ENCODE data around the gene GSKIP. TPM values are rescaled to one million over a fixed set of nuclear protein-coding genes. Genes with fewer than 3 reads are reported as not detected.

The GSKIP gene
- total RNA-seq, 1 experiment from 2014 or later, result 43.0 TPM

DNA sequence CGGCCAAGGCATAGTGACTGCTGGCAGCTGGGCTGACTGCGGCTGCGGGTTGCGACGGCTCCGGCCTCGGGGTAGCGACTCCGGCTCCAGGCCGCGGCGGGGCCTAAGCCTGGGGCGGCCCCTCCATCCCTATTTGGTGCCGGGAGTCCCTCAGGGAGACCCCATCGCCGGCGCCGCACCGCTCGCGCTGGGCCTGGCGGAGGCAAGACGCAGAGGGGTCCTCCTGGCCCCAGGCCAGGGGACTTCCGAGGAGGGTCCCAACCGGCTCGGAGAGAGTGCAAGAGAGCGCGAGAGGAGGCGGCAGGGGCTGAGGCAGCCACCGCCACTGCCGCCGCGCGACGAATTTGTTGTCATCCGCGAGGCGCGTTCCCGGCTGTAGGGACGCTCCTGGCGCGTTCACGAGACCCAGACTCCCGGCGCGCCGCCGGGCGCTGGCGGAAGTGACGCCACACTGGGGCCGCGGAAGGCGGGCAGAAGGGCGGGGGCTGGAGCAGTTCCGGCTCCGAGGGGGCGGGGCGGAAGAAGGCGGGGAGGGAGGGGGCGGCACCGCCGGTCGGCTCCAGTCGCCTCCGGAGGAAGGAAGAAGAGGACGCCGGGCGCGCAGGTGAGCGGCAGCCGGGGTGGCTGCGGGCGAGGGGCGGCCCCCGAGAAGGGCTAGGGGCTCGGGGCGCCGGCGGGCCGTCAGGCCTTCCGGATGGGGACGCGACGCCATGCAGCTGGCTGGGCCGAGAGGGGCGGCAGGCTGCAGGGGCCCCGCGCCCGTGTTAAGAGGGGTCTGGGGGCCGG, at the start of gene GSKIP, which contains the start of gene ATG2B (continued):
- TF ChIP-seq, protein P1, sequence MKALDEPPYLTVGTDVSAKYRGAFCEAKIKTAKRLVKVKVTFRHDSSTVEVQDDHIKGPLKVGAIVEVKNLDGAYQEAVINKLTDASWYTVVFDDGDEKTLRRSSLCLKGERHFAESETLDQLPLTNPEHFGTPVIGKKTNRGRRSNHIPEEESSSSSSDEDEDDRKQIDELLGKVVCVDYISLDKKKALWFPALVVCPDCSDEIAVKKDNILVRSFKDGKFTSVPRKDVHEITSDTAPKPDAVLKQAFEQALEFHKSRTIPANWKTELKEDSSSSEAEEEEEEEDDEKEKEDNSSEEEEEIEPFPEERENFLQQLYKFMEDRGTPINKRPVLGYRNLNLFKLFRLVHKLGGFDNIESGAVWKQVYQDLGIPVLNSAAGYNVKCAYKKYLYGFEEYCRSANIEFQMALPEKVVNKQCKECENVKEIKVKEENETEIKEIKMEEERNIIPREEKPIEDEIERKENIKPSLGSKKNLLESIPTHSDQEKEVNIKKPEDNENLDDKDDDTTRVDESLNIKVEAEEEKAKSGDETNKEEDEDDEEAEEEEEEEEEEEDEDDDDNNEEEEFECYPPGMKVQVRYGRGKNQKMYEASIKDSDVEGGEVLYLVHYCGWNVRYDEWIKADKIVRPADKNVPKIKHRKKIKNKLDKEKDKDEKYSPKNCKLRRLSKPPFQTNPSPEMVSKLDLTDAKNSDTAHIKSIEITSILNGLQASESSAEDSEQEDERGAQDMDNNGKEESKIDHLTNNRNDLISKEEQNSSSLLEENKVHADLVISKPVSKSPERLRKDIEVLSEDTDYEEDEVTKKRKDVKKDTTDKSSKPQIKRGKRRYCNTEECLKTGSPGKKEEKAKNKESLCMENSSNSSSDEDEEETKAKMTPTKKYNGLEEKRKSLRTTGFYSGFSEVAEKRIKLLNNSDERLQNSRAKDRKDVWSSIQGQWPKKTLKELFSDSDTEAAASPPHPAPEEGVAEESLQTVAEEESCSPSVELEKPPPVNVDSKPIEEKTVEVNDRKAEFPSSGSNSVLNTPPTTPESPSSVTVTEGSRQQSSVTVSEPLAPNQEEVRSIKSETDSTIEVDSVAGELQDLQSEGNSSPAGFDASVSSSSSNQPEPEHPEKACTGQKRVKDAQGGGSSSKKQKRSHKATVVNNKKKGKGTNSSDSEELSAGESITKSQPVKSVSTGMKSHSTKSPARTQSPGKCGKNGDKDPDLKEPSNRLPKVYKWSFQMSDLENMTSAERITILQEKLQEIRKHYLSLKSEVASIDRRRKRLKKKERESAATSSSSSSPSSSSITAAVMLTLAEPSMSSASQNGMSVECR (CRISPR knock-in tag; IDR thresholded peaks at IDR 0.05; ENCODE audit: borderline replicate concordance), result peak; percentile 1
- TF ChIP-seq, protein P2, sequence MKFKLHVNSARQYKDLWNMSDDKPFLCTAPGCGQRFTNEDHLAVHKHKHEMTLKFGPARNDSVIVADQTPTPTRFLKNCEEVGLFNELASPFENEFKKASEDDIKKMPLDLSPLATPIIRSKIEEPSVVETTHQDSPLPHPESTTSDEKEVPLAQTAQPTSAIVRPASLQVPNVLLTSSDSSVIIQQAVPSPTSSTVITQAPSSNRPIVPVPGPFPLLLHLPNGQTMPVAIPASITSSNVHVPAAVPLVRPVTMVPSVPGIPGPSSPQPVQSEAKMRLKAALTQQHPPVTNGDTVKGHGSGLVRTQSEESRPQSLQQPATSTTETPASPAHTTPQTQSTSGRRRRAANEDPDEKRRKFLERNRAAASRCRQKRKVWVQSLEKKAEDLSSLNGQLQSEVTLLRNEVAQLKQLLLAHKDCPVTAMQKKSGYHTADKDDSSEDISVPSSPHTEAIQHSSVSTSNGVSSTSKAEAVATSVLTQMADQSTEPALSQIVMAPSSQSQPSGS (CRISPR knock-in tag; IDR thresholded peaks at IDR 0.05; ENCODE audit: borderline replicate concordance, low read depth), result no peak
- TF ChIP-seq FOXP1 (CRISPR knock-in tag; IDR thresholded peaks at IDR 0.05; ENCODE audit: borderline replicate concordance), result 0 out of 2 replicates have a peak, but pooled peaks have one; percentile 38
- no peak for TF ChIP-seq NFE2L1 (CRISPR knock-in tag; IDR thresholded peaks at IDR 0.05)
- TF ChIP-seq, protein P3, sequence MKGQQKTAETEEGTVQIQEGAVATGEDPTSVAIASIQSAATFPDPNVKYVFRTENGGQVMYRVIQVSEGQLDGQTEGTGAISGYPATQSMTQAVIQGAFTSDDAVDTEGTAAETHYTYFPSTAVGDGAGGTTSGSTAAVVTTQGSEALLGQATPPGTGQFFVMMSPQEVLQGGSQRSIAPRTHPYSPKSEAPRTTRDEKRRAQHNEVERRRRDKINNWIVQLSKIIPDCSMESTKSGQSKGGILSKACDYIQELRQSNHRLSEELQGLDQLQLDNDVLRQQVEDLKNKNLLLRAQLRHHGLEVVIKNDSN (CRISPR knock-in tag; IDR thresholded peaks at IDR 0.05), result 0 out of 2 replicates have a peak, but pooled peaks have one; percentile 20
- 0 out of 2 replicates have a peak, but pooled peaks have one; percentile 5 for TF ChIP-seq ESRRA (CRISPR knock-in tag; IDR thresholded peaks at IDR 0.05; ENCODE audit: borderline replicate concordance)
- TF ChIP-seq ZNF121 (CRISPR knock-in tag; IDR thresholded peaks at IDR 0.05), result peak; percentile 42; the same call in 1 of the 2 replicates
- TF ChIP-seq, protein P4, sequence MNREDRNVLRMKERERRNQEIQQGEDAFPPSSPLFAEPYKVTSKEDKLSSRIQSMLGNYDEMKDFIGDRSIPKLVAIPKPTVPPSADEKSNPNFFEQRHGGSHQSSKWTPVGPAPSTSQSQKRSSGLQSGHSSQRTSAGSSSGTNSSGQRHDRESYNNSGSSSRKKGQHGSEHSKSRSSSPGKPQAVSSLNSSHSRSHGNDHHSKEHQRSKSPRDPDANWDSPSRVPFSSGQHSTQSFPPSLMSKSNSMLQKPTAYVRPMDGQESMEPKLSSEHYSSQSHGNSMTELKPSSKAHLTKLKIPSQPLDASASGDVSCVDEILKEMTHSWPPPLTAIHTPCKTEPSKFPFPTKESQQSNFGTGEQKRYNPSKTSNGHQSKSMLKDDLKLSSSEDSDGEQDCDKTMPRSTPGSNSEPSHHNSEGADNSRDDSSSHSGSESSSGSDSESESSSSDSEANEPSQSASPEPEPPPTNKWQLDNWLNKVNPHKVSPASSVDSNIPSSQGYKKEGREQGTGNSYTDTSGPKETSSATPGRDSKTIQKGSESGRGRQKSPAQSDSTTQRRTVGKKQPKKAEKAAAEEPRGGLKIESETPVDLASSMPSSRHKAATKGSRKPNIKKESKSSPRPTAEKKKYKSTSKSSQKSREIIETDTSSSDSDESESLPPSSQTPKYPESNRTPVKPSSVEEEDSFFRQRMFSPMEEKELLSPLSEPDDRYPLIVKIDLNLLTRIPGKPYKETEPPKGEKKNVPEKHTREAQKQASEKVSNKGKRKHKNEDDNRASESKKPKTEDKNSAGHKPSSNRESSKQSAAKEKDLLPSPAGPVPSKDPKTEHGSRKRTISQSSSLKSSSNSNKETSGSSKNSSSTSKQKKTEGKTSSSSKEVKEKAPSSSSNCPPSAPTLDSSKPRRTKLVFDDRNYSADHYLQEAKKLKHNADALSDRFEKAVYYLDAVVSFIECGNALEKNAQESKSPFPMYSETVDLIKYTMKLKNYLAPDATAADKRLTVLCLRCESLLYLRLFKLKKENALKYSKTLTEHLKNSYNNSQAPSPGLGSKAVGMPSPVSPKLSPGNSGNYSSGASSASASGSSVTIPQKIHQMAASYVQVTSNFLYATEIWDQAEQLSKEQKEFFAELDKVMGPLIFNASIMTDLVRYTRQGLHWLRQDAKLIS (CRISPR knock-in tag; IDR thresholded peaks at IDR 0.05; ENCODE audit: borderline replicate concordance), result no peak
- TF ChIP-seq, protein P5, sequence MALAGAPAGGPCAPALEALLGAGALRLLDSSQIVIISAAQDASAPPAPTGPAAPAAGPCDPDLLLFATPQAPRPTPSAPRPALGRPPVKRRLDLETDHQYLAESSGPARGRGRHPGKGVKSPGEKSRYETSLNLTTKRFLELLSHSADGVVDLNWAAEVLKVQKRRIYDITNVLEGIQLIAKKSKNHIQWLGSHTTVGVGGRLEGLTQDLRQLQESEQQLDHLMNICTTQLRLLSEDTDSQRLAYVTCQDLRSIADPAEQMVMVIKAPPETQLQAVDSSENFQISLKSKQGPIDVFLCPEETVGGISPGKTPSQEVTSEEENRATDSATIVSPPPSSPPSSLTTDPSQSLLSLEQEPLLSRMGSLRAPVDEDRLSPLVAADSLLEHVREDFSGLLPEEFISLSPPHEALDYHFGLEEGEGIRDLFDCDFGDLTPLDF (CRISPR knock-in tag; IDR thresholded peaks at IDR 0.05), result no peak
- TF ChIP-seq SOX15 (CRISPR knock-in tag; IDR thresholded peaks at IDR 0.05), result no peak
- TF ChIP-seq SMAD3 (CRISPR knock-in tag; IDR thresholded peaks at IDR 0.05; ENCODE audit: borderline replicate concordance), result 0 out of 2 replicates have a peak, but pooled peaks have one; percentile 38
- peak; percentile 54 for TF ChIP-seq GABPB1 (CRISPR knock-in tag; IDR thresholded peaks at IDR 0.05)
- TF ChIP-seq, protein P6, sequence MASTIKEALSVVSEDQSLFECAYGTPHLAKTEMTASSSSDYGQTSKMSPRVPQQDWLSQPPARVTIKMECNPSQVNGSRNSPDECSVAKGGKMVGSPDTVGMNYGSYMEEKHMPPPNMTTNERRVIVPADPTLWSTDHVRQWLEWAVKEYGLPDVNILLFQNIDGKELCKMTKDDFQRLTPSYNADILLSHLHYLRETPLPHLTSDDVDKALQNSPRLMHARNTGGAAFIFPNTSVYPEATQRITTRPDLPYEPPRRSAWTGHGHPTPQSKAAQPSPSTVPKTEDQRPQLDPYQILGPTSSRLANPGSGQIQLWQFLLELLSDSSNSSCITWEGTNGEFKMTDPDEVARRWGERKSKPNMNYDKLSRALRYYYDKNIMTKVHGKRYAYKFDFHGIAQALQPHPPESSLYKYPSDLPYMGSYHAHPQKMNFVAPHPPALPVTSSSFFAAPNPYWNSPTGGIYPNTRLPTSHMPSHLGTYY (CRISPR knock-in tag; IDR thresholded peaks at IDR 0.05), result no peak
- TF ChIP-seq RELA (CRISPR knock-in tag; IDR thresholded peaks at IDR 0.05; ENCODE audit: borderline replicate concordance), result no peak
- peak; percentile 28; the same call in 1 of the 2 replicates for TF ChIP-seq ETV6 (CRISPR knock-in tag; IDR thresholded peaks at IDR 0.05)
- no peak for TF ChIP-seq SMAD4 (CRISPR knock-in tag; IDR thresholded peaks at IDR 0.05)
- peak; percentile 64; the same call in 1 of the 2 replicates for TF ChIP-seq SP1 (CRISPR knock-in tag; conservative IDR thresholded peaks at IDR 0.05)
- no peak for TF ChIP-seq TP53 (CRISPR knock-in tag; IDR thresholded peaks at IDR 0.05)
- no peak for TF ChIP-seq ZNF671 (CRISPR knock-in tag; IDR thresholded peaks at IDR 0.05)
- 0 out of 2 replicates have a peak, but pooled peaks have one; percentile 0 for TF ChIP-seq NFYB (CRISPR knock-in tag; conservative IDR thresholded peaks at IDR 0.05; ENCODE audit: low read depth)
- TF ChIP-seq, protein P7, sequence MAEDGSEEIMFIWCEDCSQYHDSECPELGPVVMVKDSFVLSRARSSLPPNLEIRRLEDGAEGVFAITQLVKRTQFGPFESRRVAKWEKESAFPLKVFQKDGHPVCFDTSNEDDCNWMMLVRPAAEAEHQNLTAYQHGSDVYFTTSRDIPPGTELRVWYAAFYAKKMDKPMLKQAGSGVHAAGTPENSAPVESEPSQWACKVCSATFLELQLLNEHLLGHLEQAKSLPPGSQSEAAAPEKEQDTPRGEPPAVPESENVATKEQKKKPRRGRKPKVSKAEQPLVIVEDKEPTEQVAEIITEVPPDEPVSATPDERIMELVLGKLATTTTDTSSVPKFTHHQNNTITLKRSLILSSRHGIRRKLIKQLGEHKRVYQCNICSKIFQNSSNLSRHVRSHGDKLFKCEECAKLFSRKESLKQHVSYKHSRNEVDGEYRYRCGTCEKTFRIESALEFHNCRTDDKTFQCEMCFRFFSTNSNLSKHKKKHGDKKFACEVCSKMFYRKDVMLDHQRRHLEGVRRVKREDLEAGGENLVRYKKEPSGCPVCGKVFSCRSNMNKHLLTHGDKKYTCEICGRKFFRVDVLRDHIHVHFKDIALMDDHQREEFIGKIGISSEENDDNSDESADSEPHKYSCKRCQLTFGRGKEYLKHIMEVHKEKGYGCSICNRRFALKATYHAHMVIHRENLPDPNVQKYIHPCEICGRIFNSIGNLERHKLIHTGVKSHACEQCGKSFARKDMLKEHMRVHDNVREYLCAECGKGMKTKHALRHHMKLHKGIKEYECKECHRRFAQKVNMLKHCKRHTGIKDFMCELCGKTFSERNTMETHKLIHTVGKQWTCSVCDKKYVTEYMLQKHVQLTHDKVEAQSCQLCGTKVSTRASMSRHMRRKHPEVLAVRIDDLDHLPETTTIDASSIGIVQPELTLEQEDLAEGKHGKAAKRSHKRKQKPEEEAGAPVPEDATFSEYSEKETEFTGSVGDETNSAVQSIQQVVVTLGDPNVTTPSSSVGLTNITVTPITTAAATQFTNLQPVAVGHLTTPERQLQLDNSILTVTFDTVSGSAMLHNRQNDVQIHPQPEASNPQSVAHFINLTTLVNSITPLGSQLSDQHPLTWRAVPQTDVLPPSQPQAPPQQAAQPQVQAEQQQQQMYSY (CRISPR knock-in tag; IDR thresholded peaks at IDR 0.05), result 0 out of 2 replicates have a peak, but pooled peaks have one; percentile 29

Measured in WTC11 (cell line).